Measurements from ENCODE around the gene RBM12.
"Not testable (repeated sequence)": the region's sequence is repeated elsewhere in the genome, so short reads cannot be mapped to it uniquely, and the experiment has no call there.

- not testable (repeated sequence) for TF ChIP-seq CTCF, EP300 (IDR thresholded peaks at IDR 0.05)
These were observed 22.2 kb upstream of the RBM12 start for GRCh38 chr20:35686872-35687271.

All from tibial nerve (tissue), 4 donors.